ENCODE data around the gene PAFAH1B1.
A peak's percentile ranks its signal among the peaks of the same experiment; 100 is the strongest.
"Not testable (repeated sequence)": the region's sequence is repeated elsewhere in the genome, so short reads cannot be mapped to it uniquely, and the experiment has no call there.

Gene PAFAH1B1

GRCh38 chr17:2571523-2572303 lies 21.7 kb upstream of the PAFAH1B1 start:
- no peaks in the 10 kb centered on the region for H3K27me3 ChIP-seq (ENCODE audit: control insufficient read depth, low read length)
- H3K4me3 ChIP-seq (ENCODE audit: low read length): peak overlapping the region; percentile 58
- H3K9me3 ChIP-seq (ENCODE audit: control insufficient read depth, insufficient read depth, low read length): no peaks in the 10 kb centered on the region
- no peaks in the 10 kb centered on the region for H3K9me2 ChIP-seq (replicated peaks; ENCODE audit: control insufficient read depth, low read length)
- no peaks in the 10 kb centered on the region for H4K20me1 ChIP-seq (ENCODE audit: control insufficient read depth, insufficient read depth, low read depth, low read length)
- H3K4me2 ChIP-seq (ENCODE audit: low read length): peak overlapping the region; percentile 67
- no peaks in the 10 kb centered on the region for H3K36me3 ChIP-seq (ENCODE audit: control insufficient read depth, low read length)
- peak overlapping the region; percentile 33 for H3K27ac ChIP-seq (ENCODE audit: low read depth, low read length)
- H3F3A ChIP-seq (ENCODE audit: control insufficient read depth, insufficient read depth): peaks cover 3% of the 10 kb centered on the region; the same call in 1 of the 2 replicates
- TF ChIP-seq EZH2phosphoT487 (IDR thresholded peaks at IDR 0.05; ENCODE audit: borderline replicate concordance, low read length) (no peak), CTCF (IDR thresholded peaks at IDR 0.05; ENCODE audit: low read depth, low read length, poor library complexity, severe bottlenecking) (no peak)
- peaks cover 16% of the 10 kb centered on the region for H3K4me1 ChIP-seq (ENCODE audit: control insufficient read depth, low read length)
- no peaks in the 10 kb centered on the region for H3K79me2 ChIP-seq (ENCODE audit: control insufficient read depth, low read length)

GRCh38 chr17:2572304-2572609 lies 21.2 kb upstream of the PAFAH1B1 start:
- not testable (repeated sequence) for H3K9me3 ChIP-seq (ENCODE audit: control insufficient read depth, insufficient read depth, low read length); H3K27me3 ChIP-seq (ENCODE audit: control insufficient read depth, low read length); H3K9me2 ChIP-seq (replicated peaks; ENCODE audit: control insufficient read depth, low read length); H4K20me1 ChIP-seq (ENCODE audit: control insufficient read depth, insufficient read depth, low read depth, low read length); H3F3A ChIP-seq (ENCODE audit: control insufficient read depth, insufficient read depth); H3K36me3 ChIP-seq (ENCODE audit: control insufficient read depth, low read length); H3K79me2 ChIP-seq (ENCODE audit: control insufficient read depth, low read length)
- peaks cover 16% of the 10 kb centered on the region for H3K4me1 ChIP-seq (ENCODE audit: control insufficient read depth, low read length)
- H3K27ac ChIP-seq (ENCODE audit: low read depth, low read length): peak overlapping the region; percentile 33
- H3K4me2 ChIP-seq (ENCODE audit: low read length): peak overlapping the region; percentile 67
- H3K4me3 ChIP-seq (ENCODE audit: low read length): peak overlapping the region; percentile 58

DNA sequence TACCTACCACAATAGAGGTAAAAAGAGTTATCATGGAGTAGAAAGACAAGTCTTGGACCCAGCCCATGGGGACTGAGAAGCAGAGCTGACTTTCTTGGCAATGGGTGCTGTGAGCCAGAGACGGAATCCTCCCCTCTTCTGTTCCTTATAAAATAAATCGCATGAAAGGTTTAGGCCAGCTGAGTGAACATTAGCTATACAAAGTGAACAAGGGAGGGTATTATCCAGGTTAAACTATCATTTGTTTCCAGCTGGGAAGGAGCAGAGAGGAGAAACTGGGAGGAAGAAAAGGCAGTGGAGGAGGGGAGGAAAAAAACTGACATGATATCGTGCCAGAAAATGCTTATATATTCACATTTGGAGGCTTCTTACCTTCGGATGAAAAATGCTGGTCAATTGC lies 13.3 kb upstream of the PAFAH1B1 start:
- Histone ChIP-seq H3K36me3 (ENCODE audit: control insufficient read depth, low read length) (no peaks in the 10 kb centered on the region), H3K4me2 (ENCODE audit: low read length) (no peak overlapping the region), H3K27me3 (ENCODE audit: control insufficient read depth, low read length) (peaks cover 9% of the 10 kb centered on the region), H4K20me1 (ENCODE audit: control insufficient read depth, insufficient read depth, low read depth, low read length) (no peaks in the 10 kb centered on the region), H3K4me1 (ENCODE audit: control insufficient read depth, low read length) (no peaks in the 10 kb centered on the region), H3K79me2 (ENCODE audit: control insufficient read depth, low read length) (no peaks in the 10 kb centered on the region), H3F3A (ENCODE audit: control insufficient read depth, insufficient read depth) (no peaks in the 10 kb centered on the region), H3K4me3 (ENCODE audit: low read length) (no peak overlapping the region), H3K27ac (ENCODE audit: low read depth, low read length) (no peak overlapping the region), H3K9me2 (replicated peaks; ENCODE audit: control insufficient read depth, low read length) (no peaks in the 10 kb centered on the region), H3K9me3 (ENCODE audit: control insufficient read depth, insufficient read depth, low read length) (no peaks in the 10 kb centered on the region)
- TF ChIP-seq EZH2phosphoT487 (IDR thresholded peaks at IDR 0.05; ENCODE audit: borderline replicate concordance, low read length) (no peak), CTCF (IDR thresholded peaks at IDR 0.05; ENCODE audit: low read depth, low read length, poor library complexity, severe bottlenecking) (no peak)

DNA sequence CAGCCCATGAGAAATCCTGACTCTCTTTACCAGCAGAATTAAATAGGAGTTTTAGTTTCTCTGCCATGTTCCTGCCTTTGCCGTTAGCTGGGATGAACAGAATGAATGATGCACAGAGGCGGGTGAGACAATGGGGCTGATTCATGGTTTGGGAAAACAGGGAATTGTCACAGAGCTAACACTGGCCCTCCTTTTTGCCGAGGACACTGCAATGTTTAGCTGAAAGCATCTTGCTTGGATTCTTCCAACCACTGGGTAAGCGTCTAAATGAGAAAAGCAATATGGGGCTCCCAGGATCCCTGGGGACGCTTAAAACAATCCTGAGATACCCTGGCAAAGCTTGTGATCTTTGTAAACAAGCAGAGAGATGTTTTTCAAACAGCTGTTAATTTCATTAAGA lies 12.8 kb upstream of the PAFAH1B1 start:
- peaks cover 9% of the 10 kb centered on the region for H3K27me3 ChIP-seq (ENCODE audit: control insufficient read depth, low read length)
- TF ChIP-seq EZH2phosphoT487 (IDR thresholded peaks at IDR 0.05; ENCODE audit: borderline replicate concordance, low read length): no peak
- TF ChIP-seq CTCF (IDR thresholded peaks at IDR 0.05; ENCODE audit: low read depth, low read length, poor library complexity, severe bottlenecking): no peak
- no peak overlapping the region for H3K4me2 ChIP-seq (ENCODE audit: low read length)
- no peaks in the 10 kb centered on the region for H3K36me3 ChIP-seq (ENCODE audit: control insufficient read depth, low read length)
- H3F3A ChIP-seq (ENCODE audit: control insufficient read depth, insufficient read depth): no peaks in the 10 kb centered on the region
- H4K20me1 ChIP-seq (ENCODE audit: control insufficient read depth, insufficient read depth, low read depth, low read length): no peaks in the 10 kb centered on the region
- H3K9me3 ChIP-seq (ENCODE audit: control insufficient read depth, insufficient read depth, low read length): no peaks in the 10 kb centered on the region
- no peaks in the 10 kb centered on the region for H3K4me1 ChIP-seq (ENCODE audit: control insufficient read depth, low read length)
- no peaks in the 10 kb centered on the region for H3K79me2 ChIP-seq (ENCODE audit: control insufficient read depth, low read length)
- no peak overlapping the region for H3K4me3 ChIP-seq (ENCODE audit: low read length)
- H3K27ac ChIP-seq (ENCODE audit: low read depth, low read length): no peak overlapping the region
- H3K9me2 ChIP-seq (replicated peaks; ENCODE audit: control insufficient read depth, low read length): no peaks in the 10 kb centered on the region

Data from DOHH2 (cell line).